HG02798 (cell line): Measurements from ENCODE around the gene DEDD.

ENCODE experiments used
- ATAC-seq: cut with Tn5 transposase; IDR thresholded peaks from one replicate; pipeline ENCODE4 v1.9.1; 2021; ENCODE audit warnings: mild to moderate bottlenecking; ENCODE audit not compliant: unreplicated experiment, poor library complexity

Gene DEDD, protein sequence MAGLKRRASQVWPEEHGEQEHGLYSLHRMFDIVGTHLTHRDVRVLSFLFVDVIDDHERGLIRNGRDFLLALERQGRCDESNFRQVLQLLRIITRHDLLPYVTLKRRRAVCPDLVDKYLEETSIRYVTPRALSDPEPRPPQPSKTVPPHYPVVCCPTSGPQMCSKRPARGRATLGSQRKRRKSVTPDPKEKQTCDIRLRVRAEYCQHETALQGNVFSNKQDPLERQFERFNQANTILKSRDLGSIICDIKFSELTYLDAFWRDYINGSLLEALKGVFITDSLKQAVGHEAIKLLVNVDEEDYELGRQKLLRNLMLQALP

DNA sequence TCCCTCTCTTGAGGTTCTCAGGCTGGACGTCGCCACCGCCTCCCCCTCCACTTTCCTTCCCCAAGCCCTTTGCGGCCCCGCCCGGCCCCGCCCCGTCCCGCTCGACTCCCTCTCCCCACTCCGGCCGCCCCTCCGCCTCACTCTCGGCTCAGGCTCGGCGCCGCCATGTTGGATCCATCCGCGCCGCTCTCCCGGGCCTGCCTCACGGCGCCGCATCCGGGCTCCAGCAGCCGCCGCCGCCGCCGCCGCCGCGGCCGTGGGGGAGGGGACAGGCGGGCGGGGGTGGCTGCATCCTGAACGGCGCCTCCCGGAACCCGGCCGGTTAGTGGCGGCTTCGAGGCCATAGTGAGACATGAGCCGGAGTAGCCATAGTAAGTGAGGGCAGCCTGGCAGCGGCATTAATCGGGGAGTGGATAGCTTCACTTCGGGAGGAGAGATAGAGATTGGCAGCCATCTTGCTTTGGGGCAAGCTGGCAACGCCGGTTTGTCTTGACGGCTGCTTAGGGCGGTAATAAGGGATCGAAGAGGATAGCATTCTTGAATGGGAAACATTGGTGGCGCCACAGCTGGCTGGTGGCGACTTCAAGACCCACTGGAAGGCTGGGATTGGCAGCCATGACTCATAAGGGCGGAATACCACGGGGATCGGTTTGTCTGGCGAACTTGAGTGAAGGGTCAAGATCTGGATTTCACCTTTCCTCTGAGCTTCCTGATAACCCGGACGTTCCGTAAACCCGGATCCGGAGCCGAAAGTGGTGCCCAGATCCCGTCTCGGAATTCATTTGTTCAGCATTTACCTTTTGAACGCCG, at the start of gene DEDD:
TSS of gene DEDD (minus strand) at position 258 of the 810 bp plus-strand sequence. CDS start 8,205 bp downstream, outside the sequence.
- ATAC-seq: peak; percentile 95

DNA sequence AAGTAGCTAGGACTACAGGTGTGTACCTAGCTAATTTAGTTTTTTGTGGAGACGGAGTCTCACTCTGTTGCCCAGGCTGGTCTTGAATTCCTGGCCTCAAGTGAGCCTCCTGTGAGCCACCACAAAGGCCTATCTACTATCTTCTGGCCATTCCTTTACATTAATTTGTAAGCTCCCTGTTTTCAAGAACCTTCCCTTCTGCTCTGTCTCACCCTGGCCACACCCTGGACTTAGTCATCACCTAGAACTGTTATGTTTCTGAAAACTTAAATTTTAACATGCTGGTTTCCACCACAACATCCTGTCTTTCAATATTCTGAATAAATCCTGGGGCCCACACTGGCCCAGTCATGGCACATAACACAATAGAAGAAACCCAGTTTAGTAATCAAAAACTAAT, 49.7 kb upstream of the DEDD start:
- ATAC-seq: peak; percentile 33

DNA sequence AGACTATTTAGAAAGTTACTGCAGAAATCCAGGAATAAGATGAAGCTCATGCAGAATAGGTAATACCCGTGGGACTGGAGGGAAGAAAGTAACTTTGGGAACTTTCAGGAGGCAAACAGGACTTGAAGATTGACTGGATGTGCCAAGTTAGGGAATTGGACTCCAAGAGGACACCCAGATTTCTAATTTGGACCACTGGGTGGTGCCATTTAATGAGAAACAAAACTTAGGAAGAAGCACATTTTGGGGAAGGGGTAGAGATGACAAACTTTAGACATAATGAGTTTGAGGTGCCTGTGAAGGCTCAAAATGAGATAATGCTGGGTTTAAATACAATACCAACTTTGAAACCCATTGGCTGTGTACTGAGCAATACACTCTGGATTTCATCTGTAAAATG, 48.2 kb upstream of the DEDD start:
- ATAC-seq: no peak

DNA sequence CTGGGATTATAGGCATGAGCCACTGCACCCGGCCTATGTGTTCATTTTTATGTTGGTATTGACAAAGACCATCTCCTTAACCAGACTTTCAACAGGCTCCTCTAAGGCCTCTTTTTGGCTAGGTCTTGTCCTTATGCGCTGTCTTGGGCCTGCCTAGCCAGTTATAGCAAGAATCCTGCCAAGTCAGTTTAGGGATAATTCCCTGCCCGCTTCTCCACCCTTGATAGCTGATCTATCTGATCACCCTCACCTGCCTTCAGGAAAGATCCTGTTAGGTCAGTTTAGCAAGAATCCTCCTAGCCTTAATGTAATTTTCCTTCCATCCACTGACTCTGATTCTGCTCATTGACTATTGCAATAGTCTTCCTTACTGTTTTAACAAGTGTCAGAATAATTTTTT, 47.2 kb upstream of the DEDD start:
- ATAC-seq: no peak

DNA sequence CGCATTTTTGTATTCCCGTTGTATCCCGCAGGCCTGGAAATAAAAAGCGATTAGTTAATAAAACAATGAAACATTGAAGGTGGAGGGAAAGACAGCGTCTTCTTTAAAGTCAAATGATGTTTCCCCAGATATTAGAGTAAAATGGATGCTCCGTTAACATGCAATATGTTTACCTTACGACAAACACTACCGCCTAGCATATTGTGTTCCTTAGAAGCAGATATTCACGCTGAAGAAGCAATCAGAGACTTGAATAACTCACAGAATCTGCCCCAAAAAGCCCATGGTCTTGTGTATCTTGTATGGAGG, 45.4 kb upstream of the DEDD start:
- no peak for ATAC-seq

DNA sequence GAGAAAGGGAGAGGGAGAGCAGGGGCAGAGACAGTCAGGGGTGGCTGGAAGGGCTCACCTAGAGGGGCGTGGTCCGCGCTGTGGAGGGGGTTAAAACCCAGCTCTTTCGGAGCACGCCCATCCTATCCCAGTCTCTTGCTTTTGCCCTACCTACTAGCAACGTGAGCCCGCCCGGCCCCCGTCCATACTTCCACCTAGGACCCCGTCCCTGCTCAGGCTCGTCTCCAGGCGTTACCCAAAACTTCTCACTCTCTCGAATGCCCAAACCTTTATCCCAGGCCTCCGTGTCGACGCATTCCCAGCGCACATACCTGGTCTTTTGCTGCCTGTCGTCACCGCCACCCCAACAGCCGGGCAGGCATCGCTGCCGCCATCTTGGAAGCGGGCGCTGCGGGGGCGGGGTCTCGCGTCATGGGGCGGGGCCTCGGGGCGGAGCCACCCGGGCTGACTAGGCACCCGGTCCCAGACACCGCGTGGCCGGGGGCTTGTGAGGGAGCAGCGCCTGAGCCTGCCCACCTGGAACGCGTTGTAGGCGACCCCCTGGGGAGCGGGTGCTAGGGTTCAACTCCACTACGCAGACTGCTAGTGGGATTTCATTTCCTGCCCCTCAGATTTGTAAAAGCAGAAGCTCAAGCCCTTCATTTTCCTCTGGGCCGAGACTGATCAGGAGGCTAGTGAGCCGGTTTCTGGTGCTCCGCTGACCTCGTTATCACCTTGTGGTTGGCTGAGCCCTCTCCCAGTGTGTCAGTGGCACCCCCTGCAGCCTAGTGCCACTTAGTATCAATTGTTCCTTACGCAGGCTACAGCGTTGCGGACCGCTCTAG, 44.9 kb upstream of the DEDD start, which contains the start of gene B4GALT3:
TSS of gene B4GALT3 (minus strand) at position 396 of the 824 bp plus-strand sequence. CDS start 1,447 bp downstream, outside the sequence.
- peak; percentile 85 for ATAC-seq

DNA sequence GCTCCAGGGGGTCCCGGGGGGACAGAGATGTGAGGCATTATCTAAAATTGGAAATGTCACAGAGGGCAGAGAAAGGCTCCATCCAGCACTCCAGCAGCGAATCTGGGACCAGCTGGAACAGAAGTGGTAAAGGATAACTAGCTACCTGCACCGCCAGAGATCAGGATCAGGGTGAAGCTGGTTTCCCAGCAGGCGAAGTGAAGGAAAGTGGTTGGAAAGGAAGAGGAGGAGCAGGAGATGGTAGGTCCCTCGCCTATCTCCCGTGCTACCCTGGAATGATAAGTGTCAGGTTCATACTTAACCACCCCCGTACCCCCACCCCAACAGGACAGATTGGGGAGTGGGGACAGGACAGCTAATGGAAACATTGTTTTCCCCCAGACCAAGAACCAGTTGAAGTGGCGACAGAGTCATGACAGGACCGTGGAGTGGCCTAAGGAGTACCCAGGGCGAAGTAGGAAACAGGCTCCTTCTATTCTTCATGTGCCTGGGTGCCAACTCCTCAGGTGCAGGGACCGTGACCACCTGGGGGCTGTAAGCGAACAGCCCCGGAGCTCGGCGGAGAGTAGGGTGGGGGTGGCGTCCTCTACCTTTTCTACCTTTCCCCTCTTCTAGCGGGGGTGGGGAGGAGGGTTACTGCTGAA, 44.1 kb upstream of the DEDD start:
- ATAC-seq: peak; percentile 1

DNA sequence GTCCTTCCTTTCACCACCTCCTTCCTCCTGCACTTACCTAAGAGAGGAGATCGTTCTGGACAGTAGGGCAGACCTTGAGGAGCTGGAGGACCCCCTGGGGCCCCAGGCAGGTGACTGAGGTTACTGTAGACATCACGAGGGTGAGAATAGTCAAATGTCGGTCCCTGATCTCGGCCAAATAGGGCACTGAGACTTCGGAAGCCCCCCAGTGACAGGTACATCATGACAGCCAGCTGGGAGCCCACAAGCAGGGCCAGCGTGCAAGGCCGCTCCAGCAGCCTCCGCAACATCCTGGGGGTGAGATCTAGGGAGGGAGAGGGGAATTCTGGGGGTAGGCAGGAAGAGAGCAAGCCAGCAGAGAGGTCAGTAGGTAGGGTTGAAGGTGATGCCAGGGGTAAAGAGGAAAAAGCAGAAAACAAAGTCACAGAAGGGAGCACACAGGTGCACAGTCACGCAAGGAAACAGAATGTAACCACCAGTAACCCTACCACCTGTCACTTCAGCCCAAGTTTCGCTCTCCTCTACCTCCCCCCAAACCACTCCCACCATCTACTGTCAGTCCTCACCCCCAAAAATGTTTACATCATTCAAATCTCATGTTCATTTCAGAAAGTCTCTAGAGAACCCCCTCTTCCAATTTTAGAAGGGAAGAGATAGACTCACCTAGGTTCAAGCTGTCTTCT, 43.4 kb upstream of the DEDD start:
- peak; percentile 33 for ATAC-seq

DNA sequence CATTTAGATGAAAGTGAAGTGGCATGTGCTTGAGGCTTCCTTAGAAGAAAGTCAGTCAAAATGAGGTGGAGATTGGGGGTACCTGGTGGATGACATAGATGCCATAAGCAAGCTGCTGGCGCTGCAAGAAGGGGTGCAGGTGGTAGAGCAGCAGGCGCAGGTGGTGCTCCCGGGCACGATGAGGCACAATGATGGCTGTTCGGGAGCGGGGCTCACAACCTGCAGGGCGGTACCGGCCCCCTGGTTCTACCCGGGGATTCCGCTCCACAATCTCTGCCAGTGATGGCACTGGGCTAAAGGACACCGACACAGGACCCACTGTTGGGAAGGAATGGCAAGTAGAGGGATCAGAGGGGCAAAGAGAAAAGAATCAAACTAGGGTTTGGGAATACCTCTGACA, 42.4 kb upstream of the DEDD start:
- ATAC-seq: no peak

DNA sequence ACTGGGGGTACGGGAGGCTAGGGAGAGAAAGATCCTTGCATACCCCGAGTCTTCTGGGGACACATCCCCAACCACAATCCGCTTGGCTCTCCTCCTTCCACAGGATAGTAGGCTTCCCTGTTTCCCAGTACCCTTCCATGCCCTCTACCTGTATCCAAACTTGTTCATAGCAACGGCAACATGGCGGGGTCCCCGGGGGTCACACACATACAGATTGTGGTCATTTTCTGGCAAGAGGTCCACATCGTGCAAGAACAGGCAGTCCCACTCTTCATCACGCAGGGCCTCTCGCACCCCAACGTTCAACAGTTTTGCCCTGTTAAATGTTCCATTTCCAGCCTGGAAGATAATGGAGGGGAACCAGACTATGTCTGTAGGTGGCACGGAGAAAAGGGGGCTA, 41.2 kb upstream of the DEDD start:
- ATAC-seq: no peak

DNA sequence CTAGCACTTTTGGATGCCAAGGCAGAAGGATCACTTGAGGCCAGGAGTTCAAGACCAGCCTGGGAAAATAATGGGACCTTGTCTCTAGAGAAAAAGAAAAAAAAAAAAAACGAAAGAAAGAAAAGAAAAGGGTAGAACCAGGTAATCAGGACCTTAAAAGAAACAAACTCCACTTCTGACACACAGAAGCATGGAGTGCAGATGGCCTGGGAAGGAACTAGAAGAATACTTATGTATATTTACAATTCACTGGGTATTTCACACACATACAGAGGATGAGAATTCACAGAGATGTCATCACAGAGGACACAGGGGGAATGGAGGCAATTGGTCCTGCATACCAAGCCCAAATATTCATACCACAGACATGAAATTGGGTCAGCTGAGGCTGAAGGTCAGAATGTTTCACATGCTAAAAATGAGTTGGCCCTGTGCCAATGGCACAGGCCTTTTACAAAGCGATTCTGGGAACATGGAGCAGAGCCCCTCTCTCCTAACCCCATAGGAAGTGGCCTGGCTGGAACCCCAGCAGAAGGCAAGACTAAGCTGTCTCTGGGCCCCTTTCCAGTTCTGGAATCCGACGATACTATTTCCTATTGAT, 40.4 kb upstream of the DEDD start:
- no peak for ATAC-seq

DNA sequence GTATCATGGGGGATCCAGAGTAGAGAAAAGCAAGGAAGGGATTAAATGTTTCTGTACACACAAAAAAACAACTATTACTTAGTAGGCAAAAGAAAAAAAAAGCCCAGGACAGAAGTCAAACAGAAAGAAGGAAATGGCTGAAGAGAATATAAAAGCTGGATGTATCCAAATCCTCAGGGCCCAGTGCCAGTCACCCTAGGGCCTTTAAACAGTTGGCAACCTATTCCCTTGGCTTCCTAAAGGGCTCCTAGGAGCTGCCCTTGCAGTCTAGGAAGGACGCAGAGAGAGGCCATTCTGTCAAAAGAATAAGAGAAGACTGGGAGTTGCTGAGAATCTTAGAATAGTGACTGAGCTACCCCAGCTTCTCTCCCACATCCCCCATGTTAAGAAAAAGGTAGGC, 39.9 kb upstream of the DEDD start:
- ATAC-seq: no peak

DNA sequence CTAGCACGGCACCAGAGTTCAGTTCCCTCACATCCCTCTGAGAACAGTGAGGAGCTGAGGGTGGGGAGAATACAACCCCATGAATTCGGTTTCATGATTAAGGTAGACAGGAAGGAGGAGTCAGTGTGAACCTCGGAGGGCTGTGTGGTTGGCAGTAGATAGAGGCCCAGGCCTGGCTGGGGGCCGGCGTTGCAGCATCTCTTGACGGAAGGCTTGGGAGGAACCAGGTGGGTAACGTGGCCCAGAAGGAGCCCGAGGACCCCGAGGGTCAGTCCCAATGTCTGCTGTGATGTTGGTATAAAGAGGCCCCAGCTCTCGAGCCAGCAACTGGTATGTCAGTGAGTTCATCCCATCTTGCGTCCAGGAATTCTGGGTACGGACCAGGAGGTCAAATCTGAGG, 39.2 kb upstream of the DEDD start:
- ATAC-seq: no peak

DNA sequence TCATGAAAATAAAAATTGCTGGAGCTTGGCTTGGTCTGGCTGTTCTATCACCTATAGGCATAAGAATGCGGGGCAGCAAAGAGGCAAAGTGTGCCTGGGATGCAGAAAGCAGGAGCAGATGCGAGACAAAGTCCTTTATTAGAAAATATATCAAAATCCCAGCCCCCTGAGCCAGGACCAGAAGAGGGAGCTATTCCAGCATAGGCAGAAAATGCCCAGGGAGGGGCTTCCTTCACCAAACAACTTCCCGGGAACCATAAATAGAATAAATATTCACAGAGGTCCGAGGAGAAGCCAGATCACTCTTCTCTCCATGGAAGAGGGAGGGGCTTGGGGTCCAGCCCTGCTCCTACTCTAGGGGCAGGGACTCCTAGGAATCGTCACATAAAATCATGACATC, 38.7 kb upstream of the DEDD start:
- ATAC-seq: no peak

DNA sequence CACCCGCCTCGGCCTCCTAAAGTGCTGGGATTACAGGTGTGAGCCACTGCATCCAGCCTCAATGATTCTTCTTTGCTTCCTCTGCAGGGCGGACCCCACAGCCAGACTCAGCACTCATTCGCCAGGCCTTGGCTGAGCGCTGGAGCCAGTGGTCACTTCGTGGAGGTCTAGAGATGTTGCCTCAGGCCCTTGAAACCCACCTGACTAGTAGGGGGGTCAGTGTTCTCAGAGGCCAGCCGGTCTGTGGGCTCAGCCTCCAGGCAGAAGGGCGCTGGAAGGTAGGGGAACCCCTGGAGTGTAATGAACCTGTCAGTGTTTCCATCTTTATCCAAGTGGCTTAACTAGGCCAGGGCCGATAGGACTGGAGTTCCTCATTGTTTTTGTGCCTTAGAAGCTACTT, 36.4 kb upstream of the DEDD start:
- ATAC-seq: no peak

DNA sequence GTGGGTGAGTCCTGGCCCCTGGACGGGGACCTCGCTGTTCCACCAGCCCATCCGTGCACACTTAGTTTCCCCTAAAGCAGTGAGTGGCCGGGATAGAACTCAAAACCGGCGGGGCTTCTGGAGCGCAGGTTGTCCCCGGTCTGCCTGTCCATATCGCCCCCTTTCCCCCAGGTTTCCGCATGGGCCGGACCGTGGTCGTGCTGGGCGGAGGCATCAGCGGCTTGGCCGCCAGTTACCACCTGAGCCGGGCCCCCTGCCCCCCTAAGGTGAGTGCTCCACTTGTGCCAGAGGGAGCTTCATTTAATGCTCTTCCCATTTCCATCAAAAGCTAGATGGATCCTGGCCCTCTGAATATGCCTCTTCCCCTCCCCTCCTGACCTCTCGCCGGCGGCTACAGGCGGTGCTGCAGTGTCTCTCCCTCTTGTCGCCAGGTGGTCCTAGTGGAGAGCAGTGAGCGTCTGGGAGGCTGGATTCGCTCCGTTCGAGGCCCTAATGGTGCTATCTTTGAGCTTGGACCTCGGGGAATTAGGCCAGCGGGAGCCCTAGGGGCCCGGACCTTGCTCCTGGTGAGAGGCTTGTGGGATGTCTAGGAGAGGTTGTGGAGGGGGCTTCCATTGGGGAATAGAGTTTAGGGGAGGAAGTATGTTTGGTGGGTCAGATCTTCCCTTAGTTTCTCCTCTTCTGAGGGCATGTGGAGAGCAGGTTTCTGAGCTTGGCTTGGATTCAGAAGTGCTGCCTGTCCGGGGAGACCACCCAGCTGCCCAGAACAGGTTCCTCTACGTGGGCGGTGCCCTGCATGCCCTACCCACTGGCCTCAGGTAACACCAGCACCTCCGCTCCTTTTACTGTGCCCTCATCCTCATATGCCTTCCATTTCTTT, 34.4 kb upstream of the DEDD start:
- ATAC-seq: no peak

DNA sequence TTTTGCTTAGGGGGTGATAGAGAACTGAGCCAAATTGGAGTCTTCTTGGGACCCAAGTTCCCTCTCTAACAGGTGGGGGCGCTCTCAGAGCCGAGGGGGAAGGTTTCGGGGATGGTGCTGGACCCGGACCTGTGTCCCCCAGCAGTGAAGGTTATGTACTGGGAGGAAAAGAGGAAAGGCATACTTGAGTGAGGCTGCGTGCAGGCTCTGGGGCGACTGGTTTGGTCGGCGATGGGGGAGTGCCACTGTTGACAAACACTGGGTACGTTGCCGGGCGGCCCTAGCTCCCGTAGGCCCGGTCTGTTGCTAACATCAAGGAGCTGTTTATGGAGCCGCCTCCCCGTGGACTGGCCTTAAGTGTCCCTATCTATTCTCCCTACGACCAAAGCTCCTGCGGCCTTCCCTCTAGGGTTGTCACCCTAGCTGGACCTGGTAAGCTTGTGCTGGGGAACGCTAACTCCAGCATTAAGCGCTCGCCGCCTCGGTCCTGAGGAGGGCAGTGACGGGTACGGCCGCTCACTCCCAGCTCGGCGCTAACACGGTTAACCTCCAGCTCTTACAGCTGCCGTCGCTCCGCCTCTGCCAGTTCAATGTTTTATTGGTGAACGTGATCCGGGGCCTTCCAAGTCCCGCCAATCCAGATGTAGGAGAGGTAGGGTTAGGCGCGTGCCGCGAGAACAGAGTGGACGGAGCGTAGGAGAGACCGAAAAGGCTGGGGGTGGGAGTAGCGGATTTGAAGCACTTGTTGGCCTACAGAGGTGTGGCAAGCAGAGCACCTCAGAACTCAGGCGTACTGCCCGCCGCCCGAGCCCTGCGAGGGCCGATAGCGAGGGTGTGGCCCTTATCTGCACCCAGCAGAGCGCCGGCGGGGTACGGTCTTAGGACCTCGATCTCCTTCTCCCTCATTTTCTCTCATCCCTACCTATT, 33.5 kb upstream of the DEDD start, which contains the start of gene PPOX:
TSS of gene PPOX (plus strand) at position 685 of the 927 bp plus-strand sequence. CDS start 422 bp downstream, outside the sequence.
- peak; percentile 95 for ATAC-seq
